Measurements from ENCODE around the gene PCDHB10.
"Not testable (repeated sequence)": the region's sequence is repeated elsewhere in the genome, so short reads cannot be mapped to it uniquely, and the experiment has no call there.

Gene PCDHB10

DNA sequence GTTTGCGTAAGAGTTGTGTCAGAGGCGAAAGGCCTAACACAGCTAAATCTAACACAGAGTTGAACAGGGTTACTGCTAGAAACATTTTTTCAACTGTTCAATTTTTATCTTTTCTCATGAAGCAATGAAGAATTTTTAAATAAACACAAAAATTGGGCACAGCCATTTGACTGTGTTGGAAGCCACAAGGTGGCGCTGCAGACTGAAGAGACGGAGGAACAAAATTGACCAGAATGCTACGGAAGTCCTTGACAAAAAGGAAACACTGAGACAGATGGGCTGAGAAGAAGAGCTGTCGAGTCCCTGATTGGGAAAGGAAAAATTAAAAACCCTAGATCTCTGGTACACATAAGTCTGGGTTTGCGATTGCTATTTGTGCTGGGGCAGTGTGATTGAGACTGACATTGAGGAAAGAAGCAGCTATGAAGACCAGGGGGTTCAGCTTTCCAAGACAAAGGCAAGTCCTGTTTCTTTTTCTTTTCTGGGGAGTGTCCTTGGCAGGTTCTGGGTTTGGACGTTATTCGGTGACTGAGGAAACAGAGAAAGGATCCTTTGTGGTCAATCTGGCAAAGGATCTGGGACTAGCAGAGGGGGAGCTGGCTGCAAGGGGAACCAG, 5.1 kb upstream of the PCDHB10 start, which contains the start of gene PCDHB9:
TSS of gene PCDHB9 (plus strand) at position 265 of the 616 bp plus-strand sequence. CDS start at position 423, 158 bp downstream.
- DNase-seq (ENCODE audit: low read depth in 2 of 2), result no peak

DNA sequence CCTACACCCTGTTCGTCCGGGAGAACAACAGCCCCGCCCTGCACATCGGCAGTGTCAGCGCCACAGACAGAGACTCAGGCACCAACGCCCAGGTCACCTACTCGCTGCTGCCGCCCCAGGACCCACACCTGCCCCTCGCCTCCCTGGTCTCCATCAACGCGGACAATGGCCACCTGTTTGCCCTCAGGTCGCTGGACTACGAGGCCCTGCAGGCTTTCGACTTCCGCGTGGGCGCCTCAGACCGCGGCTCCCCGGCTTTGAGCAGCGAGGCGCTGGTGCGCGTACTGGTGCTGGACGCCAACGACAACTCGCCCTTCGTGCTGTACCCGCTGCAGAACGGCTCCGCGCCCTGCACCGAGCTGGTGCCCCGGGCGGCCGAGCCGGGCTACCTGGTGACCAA, 3.5 kb upstream of the PCDHB10 start:
- DNase-seq (ENCODE audit: low read depth in 2 of 2), result not testable (repeated sequence)

DNA sequence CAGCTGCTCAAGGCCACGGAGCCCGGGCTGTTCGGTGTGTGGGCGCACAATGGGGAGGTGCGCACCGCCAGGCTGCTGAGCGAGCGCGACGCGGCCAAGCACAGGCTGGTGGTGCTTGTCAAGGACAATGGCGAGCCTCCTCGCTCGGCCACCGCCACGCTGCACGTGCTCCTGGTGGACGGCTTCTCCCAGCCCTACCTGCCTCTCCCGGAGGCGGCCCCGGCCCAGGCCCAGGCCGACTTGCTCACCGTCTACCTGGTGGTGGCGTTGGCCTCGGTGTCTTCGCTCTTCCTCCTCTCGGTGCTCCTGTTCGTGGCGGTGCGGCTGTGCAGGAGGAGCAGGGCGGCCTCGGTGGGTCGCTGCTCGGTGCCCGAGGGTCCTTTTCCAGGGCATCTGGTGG, 3.0 kb upstream of the PCDHB10 start:
- not testable (repeated sequence) for DNase-seq (ENCODE audit: low read depth in 2 of 2)

DNA sequence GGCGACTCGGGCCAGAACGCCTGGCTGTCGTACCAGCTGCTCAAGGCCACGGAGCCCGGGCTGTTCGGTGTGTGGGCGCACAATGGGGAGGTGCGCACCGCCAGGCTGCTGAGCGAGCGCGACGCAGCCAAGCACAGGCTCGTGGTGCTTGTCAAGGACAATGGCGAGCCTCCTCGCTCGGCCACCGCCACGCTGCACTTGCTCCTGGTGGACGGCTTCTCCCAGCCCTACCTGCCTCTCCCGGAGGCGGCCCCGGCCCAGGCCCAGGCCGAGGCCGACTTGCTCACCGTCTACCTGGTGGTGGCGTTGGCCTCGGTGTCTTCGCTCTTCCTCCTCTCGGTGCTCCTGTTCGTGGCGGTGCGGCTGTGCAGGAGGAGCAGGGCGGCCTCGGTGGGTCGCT, 2.2 kb downstream of the PCDHB10 start:
- DNase-seq (ENCODE audit: low read depth in 2 of 2), result not testable (repeated sequence)

DNA sequence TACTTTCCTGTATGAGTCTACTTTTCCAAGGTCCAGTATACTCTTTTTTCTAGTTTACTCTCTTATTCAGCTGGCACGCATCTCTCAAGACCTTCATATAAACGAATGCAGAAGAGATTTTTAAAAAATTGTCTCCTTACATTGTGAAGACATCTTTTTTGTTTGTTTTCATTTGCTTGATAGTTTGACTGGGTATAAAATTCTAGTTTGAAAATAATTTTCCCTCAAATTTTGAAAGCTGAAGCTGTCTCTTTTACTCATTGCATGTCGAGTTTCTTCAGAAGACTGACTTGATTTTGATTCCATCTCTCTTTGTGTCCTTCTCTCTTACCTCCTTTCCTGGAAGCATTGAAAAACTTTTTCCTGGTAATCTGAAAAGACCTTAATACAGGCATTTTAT, 4.2 kb downstream of the PCDHB10 start:
- DNase-seq (ENCODE audit: low read depth in 2 of 2), result no peak

DNA sequence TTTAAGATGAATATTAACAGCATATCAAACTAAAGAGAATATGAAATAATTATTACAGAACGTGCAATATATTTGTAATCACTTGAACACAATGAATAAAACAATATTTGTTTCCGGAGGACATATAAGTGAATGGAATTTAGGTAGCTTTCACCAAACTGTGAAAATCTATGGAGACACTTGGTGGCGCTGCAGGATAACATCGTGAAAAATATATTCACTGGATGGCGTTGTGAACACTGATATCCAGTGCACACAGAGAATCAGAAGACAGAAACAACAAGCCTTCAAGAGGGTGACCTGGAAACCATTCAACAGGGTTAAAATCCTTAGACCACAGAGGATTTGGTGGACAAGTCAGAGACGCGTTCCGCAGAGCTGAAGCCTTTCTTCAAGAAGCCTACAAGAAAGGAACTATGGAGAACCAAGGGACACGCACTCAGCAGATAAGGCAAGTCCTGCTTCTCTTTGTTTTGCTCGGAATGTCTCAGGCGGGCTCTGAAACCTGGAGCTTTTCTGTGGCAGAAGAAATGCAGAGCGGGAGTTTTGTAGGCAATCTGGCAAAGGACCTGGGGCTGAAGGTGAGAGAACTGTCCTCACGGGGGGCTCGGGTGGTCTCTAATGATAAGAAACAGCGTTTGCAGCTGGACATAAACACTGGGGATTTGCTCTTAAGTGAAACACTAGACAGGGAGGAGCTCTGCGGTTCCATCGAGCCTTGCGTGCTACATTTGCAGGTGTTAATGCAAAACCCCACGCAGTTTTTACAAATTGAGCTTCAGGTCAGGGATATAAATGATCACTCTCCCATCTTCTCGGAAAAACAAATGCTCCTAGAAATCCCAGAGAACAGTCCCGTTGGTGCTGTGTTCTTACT, 7.4 kb downstream of the PCDHB10 start, which contains the start of gene PCDHB11:
TSS of gene PCDHB11 (plus strand) at position 269 of the 877 bp plus-strand sequence. CDS start at position 417, 148 bp downstream.
- DNase-seq (ENCODE audit: low read depth in 2 of 2), result no peak

DNA sequence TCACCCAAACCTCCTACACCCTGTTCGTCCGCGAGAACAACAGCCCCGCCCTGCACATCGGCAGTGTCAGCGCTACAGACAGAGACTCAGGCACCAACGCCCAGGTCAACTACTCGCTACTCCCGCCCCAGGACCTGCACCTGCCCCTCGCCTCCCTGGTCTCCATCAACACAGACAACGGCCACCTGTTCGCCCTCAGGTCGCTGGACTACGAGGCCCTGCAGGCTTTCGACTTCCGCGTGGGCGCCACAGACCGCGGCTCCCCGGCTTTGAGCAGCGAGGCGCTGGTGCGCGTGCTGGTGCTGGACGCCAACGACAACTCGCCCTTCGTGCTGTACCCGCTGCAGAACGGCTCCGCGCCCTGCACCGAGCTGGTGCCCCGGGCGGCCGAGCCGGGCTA, 9.0 kb downstream of the PCDHB10 start:
- DNase-seq (ENCODE audit: low read depth in 2 of 2), result not testable (repeated sequence)

DNA sequence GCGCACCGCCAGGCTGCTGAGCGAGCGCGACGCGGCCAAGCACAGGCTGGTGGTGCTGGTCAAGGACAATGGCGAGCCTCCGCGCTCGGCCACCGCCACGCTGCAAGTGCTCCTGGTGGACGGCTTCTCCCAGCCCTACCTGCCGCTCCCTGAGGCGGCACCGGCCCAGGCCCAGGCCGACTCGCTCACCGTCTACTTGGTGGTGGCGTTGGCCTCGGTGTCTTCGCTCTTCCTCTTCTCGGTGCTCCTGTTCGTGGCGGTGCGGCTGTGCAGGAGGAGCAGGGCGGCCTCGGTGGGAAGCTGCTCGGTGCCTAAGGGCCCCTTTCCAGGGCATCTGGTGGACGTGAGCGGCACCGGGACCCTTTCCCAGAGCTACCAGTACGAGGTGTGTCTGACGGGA, 9.5 kb downstream of the PCDHB10 start:
- not testable (repeated sequence) for DNase-seq (ENCODE audit: low read depth in 2 of 2)

DNA sequence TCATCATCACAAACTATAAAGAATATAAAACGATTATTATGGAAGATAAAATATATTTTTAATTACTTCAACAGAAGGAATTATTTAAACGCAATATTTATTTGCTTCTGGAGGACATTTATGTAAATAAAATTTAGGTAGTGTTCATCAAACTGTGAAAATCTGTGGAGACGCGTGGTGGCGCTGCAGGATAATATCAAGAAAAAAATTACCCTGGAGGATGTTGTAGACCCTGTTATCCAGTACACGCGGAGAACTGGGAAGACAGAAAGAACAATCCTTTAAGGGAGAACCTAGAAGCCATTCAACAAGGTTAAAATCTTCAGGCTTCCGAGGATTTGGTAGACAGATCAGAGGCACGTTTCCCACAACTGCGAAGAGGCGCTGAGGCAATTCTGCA, 16.3 kb downstream of the PCDHB10 start, which contains the start of gene PCDHB12:
TSS of gene PCDHB12 (plus strand) at position 242 of the 400 bp plus-strand sequence. CDS start 189 bp downstream, outside the sequence.
- no peak for DNase-seq (ENCODE audit: low read depth in 2 of 2)

DNA sequence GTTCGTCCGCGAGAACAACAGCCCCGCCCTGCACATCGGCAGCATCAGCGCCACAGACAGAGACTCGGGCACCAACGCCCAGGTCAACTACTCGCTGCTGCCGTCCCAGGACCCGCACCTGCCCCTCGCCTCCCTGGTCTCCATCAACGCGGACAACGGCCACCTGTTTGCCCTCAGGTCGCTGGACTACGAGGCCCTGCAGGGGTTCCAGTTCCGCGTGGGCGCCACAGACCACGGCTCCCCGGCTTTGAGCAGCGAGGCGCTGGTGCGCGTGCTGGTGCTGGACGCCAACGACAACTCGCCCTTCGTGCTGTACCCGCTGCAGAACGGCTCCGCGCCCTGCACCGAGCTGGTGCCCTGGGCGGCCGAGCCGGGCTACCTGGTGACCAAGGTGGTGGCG, 18.1 kb downstream of the PCDHB10 start:
- not testable (repeated sequence) for DNase-seq (ENCODE audit: low read depth in 2 of 2)

DNA sequence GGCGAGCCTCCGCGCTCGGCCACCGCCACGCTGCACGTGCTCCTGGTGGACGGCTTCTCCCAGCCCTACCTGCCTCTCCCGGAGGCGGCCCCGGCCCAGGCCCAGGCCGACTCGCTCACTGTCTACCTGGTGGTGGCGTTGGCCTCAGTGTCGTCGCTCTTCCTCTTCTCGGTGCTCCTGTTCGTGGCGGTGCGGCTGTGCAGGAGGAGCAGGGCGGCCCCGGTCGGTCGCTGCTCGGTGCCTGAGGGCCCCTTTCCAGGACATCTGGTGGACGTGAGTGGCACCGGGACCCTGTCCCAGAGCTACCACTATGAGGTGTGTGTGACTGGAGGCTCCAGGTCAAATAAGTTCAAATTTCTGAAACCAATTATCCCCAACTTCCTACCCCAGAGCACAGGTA, 18.7 kb downstream of the PCDHB10 start:
- not testable (repeated sequence) for DNase-seq (ENCODE audit: low read depth in 2 of 2)

DNA sequence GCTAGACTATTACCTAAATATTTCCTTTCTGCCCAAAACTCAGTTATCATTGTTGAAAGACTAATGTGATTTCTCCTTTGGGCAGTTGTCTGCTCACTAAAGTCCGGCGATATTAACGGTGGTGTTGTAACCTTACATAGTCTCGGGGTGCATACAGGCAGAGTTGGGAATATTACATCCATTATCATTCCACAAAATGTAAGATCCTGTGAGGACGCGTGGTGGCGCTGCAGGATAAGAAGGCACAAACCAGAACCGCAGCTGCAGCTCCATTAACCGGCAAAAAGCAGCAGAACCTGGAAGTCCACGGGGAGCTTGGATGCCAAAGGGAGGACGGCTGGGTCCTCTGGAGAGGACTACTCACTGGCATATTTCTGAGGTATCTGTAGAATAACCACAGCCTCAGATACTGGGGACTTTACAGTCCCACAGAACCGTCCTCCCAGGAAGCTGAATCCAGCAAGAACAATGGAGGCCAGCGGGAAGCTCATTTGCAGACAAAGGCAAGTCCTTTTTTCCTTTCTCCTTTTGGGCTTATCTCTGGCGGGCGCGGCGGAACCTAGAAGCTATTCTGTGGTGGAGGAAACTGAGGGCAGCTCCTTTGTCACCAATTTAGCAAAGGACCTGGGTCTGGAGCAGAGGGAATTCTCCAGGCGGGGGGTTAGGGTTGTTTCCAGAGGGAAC, 21.6 kb downstream of the PCDHB10 start, which contains the start of gene PCDHB13:
TSS of gene PCDHB13 (plus strand) at position 264 of the 684 bp plus-strand sequence. CDS start at position 469, 205 bp downstream.
- DNase-seq (ENCODE audit: low read depth in 2 of 2), result not testable (repeated sequence)

DNA sequence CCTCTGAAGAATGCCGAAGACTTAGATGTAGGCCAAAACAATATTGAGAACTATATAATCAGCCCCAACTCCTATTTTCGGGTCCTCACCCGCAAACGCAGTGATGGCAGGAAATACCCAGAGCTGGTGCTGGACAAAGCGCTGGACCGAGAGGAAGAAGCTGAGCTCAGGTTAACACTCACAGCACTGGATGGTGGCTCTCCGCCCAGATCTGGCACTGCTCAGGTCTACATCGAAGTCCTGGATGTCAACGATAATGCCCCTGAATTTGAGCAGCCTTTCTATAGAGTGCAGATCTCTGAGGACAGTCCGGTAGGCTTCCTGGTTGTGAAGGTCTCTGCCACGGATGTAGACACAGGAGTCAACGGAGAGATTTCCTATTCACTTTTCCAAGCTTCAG, 22.4 kb downstream of the PCDHB10 start:
- not testable (repeated sequence) for DNase-seq (ENCODE audit: low read depth in 2 of 2)

DNA sequence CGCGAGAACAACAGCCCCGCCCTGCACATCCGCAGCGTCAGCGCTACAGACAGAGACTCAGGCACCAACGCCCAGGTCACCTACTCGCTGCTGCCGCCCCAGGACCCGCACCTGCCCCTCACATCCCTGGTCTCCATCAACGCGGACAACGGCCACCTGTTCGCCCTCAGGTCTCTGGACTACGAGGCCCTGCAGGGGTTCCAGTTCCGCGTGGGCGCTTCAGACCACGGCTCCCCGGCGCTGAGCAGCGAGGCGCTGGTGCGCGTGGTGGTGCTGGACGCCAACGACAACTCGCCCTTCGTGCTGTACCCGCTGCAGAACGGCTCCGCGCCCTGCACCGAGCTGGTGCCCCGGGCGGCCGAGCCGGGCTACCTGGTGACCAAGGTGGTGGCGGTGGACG, 23.4 kb downstream of the PCDHB10 start:
- not testable (repeated sequence) for DNase-seq (ENCODE audit: low read depth in 2 of 2)

DNA sequence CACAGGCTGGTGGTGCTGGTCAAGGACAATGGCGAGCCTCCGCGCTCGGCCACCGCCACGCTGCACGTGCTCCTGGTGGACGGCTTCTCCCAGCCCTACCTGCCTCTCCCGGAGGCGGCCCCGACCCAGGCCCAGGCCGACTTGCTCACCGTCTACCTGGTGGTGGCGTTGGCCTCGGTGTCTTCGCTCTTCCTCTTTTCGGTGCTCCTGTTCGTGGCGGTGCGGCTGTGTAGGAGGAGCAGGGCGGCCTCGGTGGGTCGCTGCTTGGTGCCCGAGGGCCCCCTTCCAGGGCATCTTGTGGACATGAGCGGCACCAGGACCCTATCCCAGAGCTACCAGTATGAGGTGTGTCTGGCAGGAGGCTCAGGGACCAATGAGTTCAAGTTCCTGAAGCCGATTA, 23.9 kb downstream of the PCDHB10 start:
- DNase-seq (ENCODE audit: low read depth in 2 of 2), result not testable (repeated sequence)

DNA sequence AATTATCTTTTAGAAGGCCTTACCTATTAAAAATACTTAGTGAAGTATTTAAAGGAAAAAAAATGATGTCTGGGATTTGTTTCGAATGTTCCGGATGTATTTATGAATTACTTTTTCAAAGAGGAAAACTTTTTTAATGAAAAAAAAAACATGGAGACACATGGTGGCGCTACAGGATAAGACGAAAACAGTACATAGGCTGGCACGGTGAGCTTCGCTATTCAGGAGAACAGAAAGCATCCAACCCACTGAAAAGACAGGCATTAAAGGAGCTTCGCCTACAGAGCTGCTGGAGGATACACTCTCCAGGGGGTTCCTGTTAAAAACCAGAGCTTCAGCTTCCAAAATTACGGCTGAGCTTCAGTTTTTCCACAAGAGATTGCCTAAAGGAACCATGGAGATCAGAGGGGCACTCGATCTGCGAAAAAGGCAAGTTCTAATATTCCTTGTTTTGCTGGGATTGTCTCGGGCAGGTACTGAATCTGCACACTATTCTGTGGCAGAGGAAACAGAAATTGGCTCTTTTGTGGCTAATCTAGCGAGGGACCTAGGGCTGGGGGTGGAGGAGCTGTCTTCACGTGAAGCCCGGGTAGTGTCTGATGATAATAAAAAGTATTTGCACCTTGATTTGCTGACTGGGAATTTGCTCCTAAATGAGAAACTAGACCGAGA, 31.1 kb downstream of the PCDHB10 start, which contains the start of gene PCDHB14:
TSS of gene PCDHB14 (plus strand) at position 232 of the 672 bp plus-strand sequence. CDS start at position 395, 163 bp downstream.
- no peak for DNase-seq (ENCODE audit: low read depth in 2 of 2)

DNA sequence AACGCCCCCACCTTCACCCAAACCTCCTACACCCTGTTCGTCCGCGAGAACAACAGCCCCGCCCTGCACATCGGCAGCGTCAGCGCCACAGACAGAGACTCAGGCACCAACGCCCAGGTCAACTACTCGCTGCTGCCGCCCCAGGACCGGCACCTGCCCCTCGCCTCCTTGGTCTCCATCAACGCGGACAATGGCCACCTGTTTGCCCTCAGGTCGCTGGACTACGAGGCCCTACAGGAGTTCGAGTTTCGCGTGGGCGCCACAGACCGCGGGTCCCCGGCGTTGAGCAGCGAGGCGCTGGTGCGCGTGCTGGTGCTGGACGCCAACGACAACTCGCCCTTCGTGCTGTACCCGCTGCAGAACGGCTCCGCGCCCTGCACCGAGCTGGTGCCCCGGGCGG, 32.7 kb downstream of the PCDHB10 start:
- not testable (repeated sequence) for DNase-seq (ENCODE audit: low read depth in 2 of 2)

DNA sequence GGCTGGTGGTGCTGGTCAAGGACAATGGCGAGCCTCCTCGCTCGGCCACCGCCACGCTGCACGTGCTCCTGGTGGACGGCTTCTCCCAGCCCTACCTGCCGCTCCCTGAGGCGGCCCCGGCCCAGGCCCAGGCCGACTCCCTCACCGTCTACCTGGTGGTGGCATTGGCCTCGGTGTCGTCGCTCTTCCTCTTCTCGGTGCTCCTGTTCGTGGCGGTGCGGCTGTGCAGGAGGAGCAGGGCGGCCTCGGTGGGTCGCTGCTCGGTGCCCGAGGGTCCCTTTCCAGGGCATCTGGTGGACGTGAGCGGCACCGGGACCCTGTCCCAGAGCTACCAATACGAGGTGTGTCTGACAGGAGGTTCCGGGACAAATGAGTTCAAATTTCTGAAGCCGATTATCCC, 33.3 kb downstream of the PCDHB10 start:
- not testable (repeated sequence) for DNase-seq (ENCODE audit: low read depth in 2 of 2)

DNA sequence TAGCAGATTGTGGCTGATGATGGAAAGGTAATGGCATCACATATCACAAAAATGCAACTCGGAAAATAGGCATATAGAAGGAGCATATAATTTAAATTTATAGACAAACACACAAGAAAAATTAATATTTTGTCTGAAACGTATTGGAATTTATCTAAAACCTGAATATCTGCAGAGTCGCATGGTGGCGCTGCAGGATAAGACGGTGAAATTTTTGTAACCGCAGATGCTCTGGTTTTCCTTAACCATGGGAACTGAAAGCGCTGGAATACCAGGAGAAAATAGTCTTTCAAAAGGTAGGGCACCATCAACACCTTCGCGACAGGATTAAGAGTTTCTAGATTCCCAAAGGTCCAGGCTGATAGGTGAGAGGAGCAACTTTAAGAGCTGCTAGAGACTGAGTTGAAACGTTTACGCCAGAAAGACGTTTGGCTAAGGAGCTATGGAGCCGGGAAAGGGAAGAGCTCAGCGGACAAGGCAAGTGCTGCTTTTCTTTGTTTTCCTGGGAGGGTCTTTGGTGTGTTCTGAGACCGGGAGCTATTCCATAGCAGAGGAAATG, 42.0 kb downstream of the PCDHB10 start:
- no peak for DNase-seq (ENCODE audit: low read depth in 2 of 2)

DNA sequence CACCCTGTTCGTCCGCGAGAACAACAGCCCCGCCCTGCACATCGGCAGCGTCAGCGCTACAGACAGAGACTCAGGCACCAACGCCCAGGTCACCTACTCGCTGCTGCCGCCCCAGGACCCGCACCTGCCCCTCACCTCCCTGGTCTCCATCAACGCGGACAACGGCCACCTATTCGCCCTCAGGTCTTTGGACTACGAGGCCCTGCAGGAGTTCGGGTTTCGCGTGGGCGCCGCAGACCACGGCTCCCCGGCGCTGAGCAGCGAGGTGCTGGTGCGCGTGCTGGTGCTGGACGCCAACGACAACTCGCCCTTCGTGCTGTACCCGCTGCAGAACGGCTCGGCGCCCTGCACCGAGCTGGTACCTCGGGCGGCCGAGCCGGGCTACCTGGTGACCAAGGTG, 43.8 kb downstream of the PCDHB10 start:
- not testable (repeated sequence) for DNase-seq (ENCODE audit: low read depth in 2 of 2)
